GM12872 (cell line): ENCODE results near the gene PRKACB.

Experiments used
- CTCF ChIP-seq: IDR thresholded peaks from 3 replicates; pipeline ENCODE4 v1.5.1; 2011; ENCODE audit warnings: low read depth, mild to moderate bottlenecking, low read length, moderate library complexity; ENCODE audit not compliant: insufficient read depth

Gene PRKACB

GRCh38 chr1:84269306-84269705 is 125.2 kb downstream of the PRKACB start:
- no peak for TF ChIP-seq CTCF

GRCh38 chr1:84271441-84272151 is 127.5 kb downstream of the PRKACB start:
- TF ChIP-seq CTCF: no peak

GRCh38 chr1:84272401-84272800 is 128.3 kb downstream of the PRKACB start:
- no peak for TF ChIP-seq CTCF

- no peak for TF ChIP-seq CTCF
Observed at GRCh38 chr1:84277343-84278059, 133.4 kb downstream of the PRKACB start.

GRCh38 chr1:84278905-84279304 is 134.8 kb downstream of the PRKACB start:
- TF ChIP-seq CTCF: no peak

- no peak for TF ChIP-seq CTCF
Observed at GRCh38 chr1:84280912-84281311, 136.8 kb downstream of the PRKACB start.

GRCh38 chr1:84282780-84283333 is 138.8 kb downstream of the PRKACB start:
- TF ChIP-seq CTCF: no peak
